ENCODE results near the gene METTL25B. TPM values are rescaled to one million over a fixed set of nuclear protein-coding genes. Genes with fewer than 3 reads are reported as not detected.

The METTL25B gene
- total and polyA plus RNA-seq, 10 of the 15 experiments (the other 5 are each of a cell fraction or from before 2014, with no cell fraction given), result 5.9 to 25.2 (median 13.5) TPM

DNA sequence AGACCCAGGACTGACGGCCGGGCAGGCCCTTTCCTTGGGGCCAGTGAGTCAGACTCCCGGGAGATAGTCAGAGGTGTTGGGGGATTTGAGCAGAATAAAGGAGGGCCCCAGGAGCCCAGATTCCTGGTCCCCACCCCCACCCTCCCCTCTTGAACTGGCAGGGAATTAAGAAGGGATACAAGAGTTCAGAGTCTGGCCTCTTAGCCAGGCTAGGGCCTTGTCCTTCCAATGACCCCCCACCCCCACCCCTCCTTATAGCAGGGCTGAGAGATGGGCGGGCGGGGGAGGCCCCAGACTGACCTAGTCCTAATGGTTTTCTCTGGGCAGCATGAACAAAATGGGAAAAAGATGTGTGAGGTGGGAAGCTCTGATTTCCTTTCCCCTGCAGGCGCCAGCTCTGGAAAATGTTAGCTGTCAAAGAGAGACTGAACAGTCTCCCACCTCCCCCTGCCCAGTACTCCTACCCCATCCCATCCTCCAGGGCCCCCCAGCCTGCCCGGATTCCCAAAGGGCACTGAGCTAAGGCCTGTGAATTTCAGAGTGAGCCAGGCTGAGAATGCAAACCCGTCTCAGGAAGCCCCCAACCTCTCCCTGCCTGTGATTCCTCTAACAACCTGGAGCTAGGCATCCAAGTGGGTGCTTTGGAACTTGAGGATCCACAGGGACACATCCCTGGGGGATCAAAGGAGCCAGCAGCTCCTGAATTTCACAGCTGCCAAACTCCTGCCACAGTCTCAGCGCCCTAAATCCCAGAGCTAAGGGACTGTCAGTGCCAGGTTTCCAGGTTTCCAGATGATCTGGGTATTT lies 17.1 kb upstream of the METTL25B start:
- no peak for ATAC-seq
- in situ Hi-C loops (cut with MboI), result no loop called here
- H3K36me3 ChIP-seq (ENCODE audit: control insufficient read depth in 2 of 2, insufficient read depth in 2 of 2, low read length in 1 of 2), result no peaks in the 10 kb centered on the region; a peak in 2 of 4 replicates
- H4K20me1 ChIP-seq (ENCODE audit: control insufficient read depth, insufficient read depth), result no peaks in the 10 kb centered on the region
- DNase-seq (ENCODE audit: low read depth, low spot score), result no peak
- no peak overlapping the region for H3K27ac ChIP-seq (ENCODE audit: control insufficient read depth, insufficient read depth)
- no peaks in the 10 kb centered on the region for H3K79me2 ChIP-seq (ENCODE audit: control insufficient read depth, insufficient read depth, low read length)
- ChIA-PET RAD21 (ENCODE audit: unreplicated experiment) (interaction anchor here (0.8 to 1.8 kb wide), 4 partner anchors 15 to 113 kb away, joined by 3 to 8 read pairs (median 4); no protein-coding TSS in a partner anchor), POLR2A (interaction anchor here (0.5 to 1.3 kb wide), 2 partner anchors 10 to 97 kb away, joined by 3 read pairs; no protein-coding TSS in a partner anchor), CTCF (interaction anchor here (1.2 to 10.0 kb wide), 6 partner anchors 10 to 363 kb away, joined by 3 to 68 read pairs (median 4); no protein-coding TSS in a partner anchor), SMC1A (ENCODE audit: uncharacterized antibody, unreplicated experiment) (interaction anchor here (1.0 kb wide), 1 partner anchor 52 kb away, joined by 3 read pairs; no protein-coding TSS in a partner anchor)
- intact Hi-C loops (cut with micrococcal nuclease; ENCODE audit: unreplicated experiment), result no loop called here
- no peak overlapping the region for H3K4me2 ChIP-seq (ENCODE audit: control insufficient read depth, insufficient read depth)
- no peak for FAIRE-seq
- H3K27me3 ChIP-seq (replicated peaks in 1 of 2; ENCODE audit: control insufficient read depth in 2 of 2, insufficient read depth in 2 of 2, low read length in 1 of 2), result 0 out of 4 replicates have a peak, but pooled peaks cover 0 to 2% of the 10 kb centered on the region in 2 experiments
- no peaks in the 10 kb centered on the region for H3K4me1 ChIP-seq (ENCODE audit: control insufficient read depth, insufficient read depth, low read length)
- H3K9ac ChIP-seq (ENCODE audit: control insufficient read depth, insufficient read depth, low read length), result no peak overlapping the region
- no peak overlapping the region for H3K4me3 ChIP-seq
- H3K9me3 ChIP-seq (replicated peaks; ENCODE audit: control insufficient read depth, insufficient read depth, low read length), result no peaks in the 10 kb centered on the region
- TF ChIP-seq, protein P1, sequence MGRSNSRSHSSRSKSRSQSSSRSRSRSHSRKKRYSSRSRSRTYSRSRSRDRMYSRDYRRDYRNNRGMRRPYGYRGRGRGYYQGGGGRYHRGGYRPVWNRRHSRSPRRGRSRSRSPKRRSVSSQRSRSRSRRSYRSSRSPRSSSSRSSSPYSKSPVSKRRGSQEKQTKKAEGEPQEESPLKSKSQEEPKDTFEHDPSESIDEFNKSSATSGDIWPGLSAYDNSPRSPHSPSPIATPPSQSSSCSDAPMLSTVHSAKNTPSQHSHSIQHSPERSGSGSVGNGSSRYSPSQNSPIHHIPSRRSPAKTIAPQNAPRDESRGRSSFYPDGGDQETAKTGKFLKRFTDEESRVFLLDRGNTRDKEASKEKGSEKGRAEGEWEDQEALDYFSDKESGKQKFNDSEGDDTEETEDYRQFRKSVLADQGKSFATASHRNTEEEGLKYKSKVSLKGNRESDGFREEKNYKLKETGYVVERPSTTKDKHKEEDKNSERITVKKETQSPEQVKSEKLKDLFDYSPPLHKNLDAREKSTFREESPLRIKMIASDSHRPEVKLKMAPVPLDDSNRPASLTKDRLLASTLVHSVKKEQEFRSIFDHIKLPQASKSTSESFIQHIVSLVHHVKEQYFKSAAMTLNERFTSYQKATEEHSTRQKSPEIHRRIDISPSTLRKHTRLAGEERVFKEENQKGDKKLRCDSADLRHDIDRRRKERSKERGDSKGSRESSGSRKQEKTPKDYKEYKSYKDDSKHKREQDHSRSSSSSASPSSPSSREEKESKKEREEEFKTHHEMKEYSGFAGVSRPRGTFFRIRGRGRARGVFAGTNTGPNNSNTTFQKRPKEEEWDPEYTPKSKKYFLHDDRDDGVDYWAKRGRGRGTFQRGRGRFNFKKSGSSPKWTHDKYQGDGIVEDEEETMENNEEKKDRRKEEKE (IDR thresholded peaks at IDR 0.05), result no peak
- TF ChIP-seq ZNF207 (IDR thresholded peaks at IDR 0.05; ENCODE audit: borderline replicate concordance) (no peak), YY1 (IDR thresholded peaks at IDR 0.05; ENCODE audit: low read depth, low read length) (no peak), RAD51 (IDR thresholded peaks at IDR 0.05) (no peak), CEBPB (IDR thresholded peaks at IDR 0.05; ENCODE audit: borderline replicate concordance in 1 of 2, low read depth in 2 of 2, low read length in 2 of 2) (no peak), ZNF622 (IDR thresholded peaks at IDR 0.05) (no peak), ATF7 (IDR thresholded peaks at IDR 0.05; ENCODE audit: low read depth) (no peak), PAX8 (IDR thresholded peaks at IDR 0.05) (no peak), MEF2B (IDR thresholded peaks at IDR 0.05; ENCODE audit: partially characterized antibody, poor library complexity, severe bottlenecking) (no peak), BHLHE40 (IDR thresholded peaks at IDR 0.05; ENCODE audit: borderline replicate concordance in 1 of 2, low read depth in 2 of 2, low read length in 1 of 2) (no peak), SMAD1 (IDR thresholded peaks at IDR 0.05; ENCODE audit: low read depth, partially characterized antibody) (no peak), ZNF274 (IDR thresholded peaks at IDR 0.05; ENCODE audit: insufficient read depth, insufficient read length) (no peak), ZNF24 (IDR thresholded peaks at IDR 0.05) (no peak), SREBF1 (IDR thresholded peaks at IDR 0.05; ENCODE audit: low read length) (no peak), HDAC2 (IDR thresholded peaks at IDR 0.05) (no peak)
- TF ChIP-seq, protein P2, sequence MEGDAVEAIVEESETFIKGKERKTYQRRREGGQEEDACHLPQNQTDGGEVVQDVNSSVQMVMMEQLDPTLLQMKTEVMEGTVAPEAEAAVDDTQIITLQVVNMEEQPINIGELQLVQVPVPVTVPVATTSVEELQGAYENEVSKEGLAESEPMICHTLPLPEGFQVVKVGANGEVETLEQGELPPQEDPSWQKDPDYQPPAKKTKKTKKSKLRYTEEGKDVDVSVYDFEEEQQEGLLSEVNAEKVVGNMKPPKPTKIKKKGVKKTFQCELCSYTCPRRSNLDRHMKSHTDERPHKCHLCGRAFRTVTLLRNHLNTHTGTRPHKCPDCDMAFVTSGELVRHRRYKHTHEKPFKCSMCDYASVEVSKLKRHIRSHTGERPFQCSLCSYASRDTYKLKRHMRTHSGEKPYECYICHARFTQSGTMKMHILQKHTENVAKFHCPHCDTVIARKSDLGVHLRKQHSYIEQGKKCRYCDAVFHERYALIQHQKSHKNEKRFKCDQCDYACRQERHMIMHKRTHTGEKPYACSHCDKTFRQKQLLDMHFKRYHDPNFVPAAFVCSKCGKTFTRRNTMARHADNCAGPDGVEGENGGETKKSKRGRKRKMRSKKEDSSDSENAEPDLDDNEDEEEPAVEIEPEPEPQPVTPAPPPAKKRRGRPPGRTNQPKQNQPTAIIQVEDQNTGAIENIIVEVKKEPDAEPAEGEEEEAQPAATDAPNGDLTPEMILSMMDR (IDR thresholded peaks at IDR 0.05 in 2 of 3, conservative IDR thresholded peaks at IDR 0.05 in 1 of 3; ENCODE audit: control insufficient read depth in 2 of 3, extremely low read depth in 1 of 3, insufficient read depth in 1 of 3, low read depth in 3 of 3, low read length in 3 of 3), result no peak
- 78% methylated on average over 9 of the region's 9 CpGs for WGBS (ENCODE audit: insufficient coverage, insufficient replicate concordance, low lambda C conversion rate, missing lambda C conversion rate)
- H2AFZ ChIP-seq (ENCODE audit: control insufficient read depth, low read depth, low read length), result no peak overlapping the region
- BruUV-seq (replicated peaks), result no TSS peak

Data from GM12878 (cell line).